ENCODE data around the gene LRRC4C.
"Not testable (repeated sequence)": the region's sequence is repeated elsewhere in the genome, so short reads cannot be mapped to it uniquely, and the experiment has no call there.

The LRRC4C gene

GRCh38 chr11:40619654-40620053 is 839.8 kb downstream of the LRRC4C start:
- DNase-seq = no peak

- no peak for DNase-seq
Measured at GRCh38 chr11:40606800-40607199, 852.7 kb downstream of the LRRC4C start.

- DNase-seq = no peak
Measured at GRCh38 chr11:40602866-40603552, 856.4 kb downstream of the LRRC4C start.

GRCh38 chr11:40597546-40598113 is 861.8 kb downstream of the LRRC4C start:
- DNase-seq = no peak

- no peak for DNase-seq
Measured at GRCh38 chr11:40573254-40573891, 886.1 kb downstream of the LRRC4C start.

GRCh38 chr11:40569947-40570531 is 889.4 kb downstream of the LRRC4C start:
- no peak for DNase-seq

GRCh38 chr11:40567392-40567791 is 892.1 kb downstream of the LRRC4C start:
- DNase-seq = no peak

GRCh38 chr11:40544162-40544561 is 915.3 kb downstream of the LRRC4C start:
- DNase-seq = no peak

- DNase-seq = no peak
Measured at GRCh38 chr11:40542821-40543220, 916.6 kb downstream of the LRRC4C start.

- DNase-seq = no peak
Measured at GRCh38 chr11:40537734-40538133, 921.7 kb downstream of the LRRC4C start.

GRCh38 chr11:40522080-40522479 is 937.4 kb downstream of the LRRC4C start:
- not testable (repeated sequence) for DNase-seq

GRCh38 chr11:40517122-40517521 is 942.3 kb downstream of the LRRC4C start:
- no peak for DNase-seq

- no peak for DNase-seq
Measured at GRCh38 chr11:40514124-40514523, 945.3 kb downstream of the LRRC4C start.

- DNase-seq = no peak
Measured at GRCh38 chr11:40513281-40513680, 946.2 kb downstream of the LRRC4C start.

GRCh38 chr11:40508303-40508702 is 951.1 kb downstream of the LRRC4C start:
- no peak for DNase-seq

- no peak for DNase-seq
Measured at GRCh38 chr11:40506226-40506625, 953.2 kb downstream of the LRRC4C start.

GRCh38 chr11:40491341-40491740 is 968.1 kb downstream of the LRRC4C start:
- no peak for DNase-seq

GRCh38 chr11:40467771-40468170 is 991.7 kb downstream of the LRRC4C start:
- no peak for DNase-seq

- no peak for DNase-seq
Measured at GRCh38 chr11:40445391-40445790, 1014.1 kb downstream of the LRRC4C start.

GRCh38 chr11:40444151-40444550 is 1015.3 kb downstream of the LRRC4C start:
- no peak for DNase-seq

- DNase-seq = no peak
Measured at GRCh38 chr11:40435344-40435743, 1024.1 kb downstream of the LRRC4C start.

- DNase-seq = no peak
Measured at GRCh38 chr11:40434926-40435325, 1024.5 kb downstream of the LRRC4C start.

- DNase-seq = no peak
Measured at GRCh38 chr11:40432358-40432757, 1027.1 kb downstream of the LRRC4C start.

GRCh38 chr11:40425168-40425567 is 1034.3 kb downstream of the LRRC4C start:
- DNase-seq = no peak

Measured in CD4-positive, alpha-beta T cell treated with Interleukin-10 for 1 hour (primary cell).